Prostate gland (tissue), 2 donors: ENCODE data around the gene STPG3. TPM values are rescaled to one million over a fixed set of nuclear protein-coding genes. Genes with fewer than 3 reads are reported as not detected.
A peak's percentile ranks its signal among the peaks of the same experiment; 100 is the strongest.

ENCODE experiments used
- DNase-seq: peaks from one replicate; pipeline ENCODE4 v3.0.0-alpha.2; 2019; ENCODE audit warnings: low spot score
- H3K27ac ChIP-seq, 2 donors: fragments of 200-600 bp; sonication (generic); 2 replicates each; pipeline ENCODE4 v1.5.1; 2017 to 2019
- H3K27me3 ChIP-seq: fragments of 200-600 bp; sonication (generic); replicated peaks from 2 replicates; pipeline ENCODE4 v1.5.1; 2019; ENCODE audit not compliant: insufficient read depth
- H3K36me3 ChIP-seq, 2 donors: fragments of 200-600 bp; sonication (generic); 1 replicate in 1 of 2; 2 replicates in 1 of 2; pipeline versions ENCODE4 v1.5.1 to v1.8.1; 2017 to 2019
- H3K4me1 ChIP-seq: fragments of 200-600 bp; sonication (generic); replicated peaks from 2 replicates; pipeline ENCODE4 v1.5.1; 2019
- H3K4me3 ChIP-seq, 2 donors: fragments of 200-600 bp; sonication (generic); 2 replicates each; pipeline ENCODE4 v1.5.1; 2017 to 2019
- H3K9me3 ChIP-seq: fragments of 200-600 bp; sonication (generic); 2 replicates; pipeline ENCODE4 v1.5.1; 2017
- POLR2A ChIP-seq: fragments of 450-650 bp; IDR thresholded peaks from one replicate; pipeline ENCODE4 v1.6.1; 2016; ENCODE audit warnings: antibody characterized with exemption, mild to moderate bottlenecking
- POLR2AphosphoS5 ChIP-seq: sonication (generic); formaldehyde crosslinking; IDR thresholded peaks from one replicate; pipeline ENCODE4 v1.6.1; 2017; ENCODE audit warnings: antibody characterized with exemption
- WGBS: methylation state at CpG from one replicate; pipeline ENCODE4 v1.1.5; 2018; 5-methylcytosine and 5-hydroxymethylcytosine counted together
- intact Hi-C: fragments of 100-400 bp; cut with DNase I; formaldehyde crosslinking; loops from one replicate; pipeline ENCODE4 v1.14.2; 2022
- total RNA-seq, 2 donors: library from RNA; depleted of rRNA; stranded (reverse); fragments of >200 nt; gene quantifications; one replicate each; pipeline ENCODE4 v1.1.0, GENCODE V29; 2016
- TF ChIP-seq, protein P1 (sequence below), 4 experiments: fragments of 200-600 bp in 2 of 4; fragments of 450-650 bp in 2 of 4; sonication (generic) in 2 of 4; IDR thresholded peaks; 1 replicate in 3 of 4; 2 replicates in 1 of 4; pipeline ENCODE4 v1.5.1; 2016 to 2019; ENCODE audit warnings: antibody characterized with exemption in 4 of 4, mild to moderate bottlenecking in 2 of 4, moderate library complexity in 2 of 4

Gene STPG3
- total RNA-seq, 2 donors from 2014 or later, result 4.2 TPM; not detected in 1

DNA sequence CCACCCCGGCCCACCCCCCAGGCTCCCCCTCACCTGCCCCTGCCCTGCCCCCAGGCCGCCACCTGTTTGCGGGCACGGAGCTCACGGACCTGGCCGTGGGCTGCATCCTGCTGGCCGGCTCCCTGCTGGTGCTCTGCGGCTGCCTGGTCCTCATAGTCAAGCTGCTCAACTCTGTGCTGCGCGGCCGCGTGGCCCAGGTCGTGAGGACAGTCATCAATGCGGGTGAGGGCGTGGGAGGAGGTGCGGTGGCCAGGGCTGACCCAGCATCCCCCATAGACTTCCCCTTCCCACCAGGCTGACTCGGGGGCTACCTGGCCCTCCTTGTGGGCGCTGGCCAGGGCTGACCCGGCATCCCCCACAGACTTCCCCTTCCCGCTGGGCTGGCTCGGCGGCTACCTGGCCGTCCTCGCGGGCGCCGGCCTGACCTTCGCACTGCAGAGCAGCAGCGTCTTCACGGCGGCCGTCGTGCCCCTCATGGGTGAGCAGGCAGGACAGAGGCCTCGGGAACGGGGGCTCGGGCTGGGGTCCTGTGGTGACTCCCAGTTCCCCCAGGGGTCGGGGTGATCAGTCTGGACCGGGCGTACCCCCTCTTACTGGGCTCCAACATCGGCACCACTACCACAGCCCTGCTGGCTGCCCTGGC is 16.9 kb upstream of the STPG3 start:
- no peak for TF ChIP-seq POLR2A
- TF ChIP-seq, protein P1, sequence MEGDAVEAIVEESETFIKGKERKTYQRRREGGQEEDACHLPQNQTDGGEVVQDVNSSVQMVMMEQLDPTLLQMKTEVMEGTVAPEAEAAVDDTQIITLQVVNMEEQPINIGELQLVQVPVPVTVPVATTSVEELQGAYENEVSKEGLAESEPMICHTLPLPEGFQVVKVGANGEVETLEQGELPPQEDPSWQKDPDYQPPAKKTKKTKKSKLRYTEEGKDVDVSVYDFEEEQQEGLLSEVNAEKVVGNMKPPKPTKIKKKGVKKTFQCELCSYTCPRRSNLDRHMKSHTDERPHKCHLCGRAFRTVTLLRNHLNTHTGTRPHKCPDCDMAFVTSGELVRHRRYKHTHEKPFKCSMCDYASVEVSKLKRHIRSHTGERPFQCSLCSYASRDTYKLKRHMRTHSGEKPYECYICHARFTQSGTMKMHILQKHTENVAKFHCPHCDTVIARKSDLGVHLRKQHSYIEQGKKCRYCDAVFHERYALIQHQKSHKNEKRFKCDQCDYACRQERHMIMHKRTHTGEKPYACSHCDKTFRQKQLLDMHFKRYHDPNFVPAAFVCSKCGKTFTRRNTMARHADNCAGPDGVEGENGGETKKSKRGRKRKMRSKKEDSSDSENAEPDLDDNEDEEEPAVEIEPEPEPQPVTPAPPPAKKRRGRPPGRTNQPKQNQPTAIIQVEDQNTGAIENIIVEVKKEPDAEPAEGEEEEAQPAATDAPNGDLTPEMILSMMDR (IDR thresholded peaks at IDR 0.05), result no peak
- no peak for TF ChIP-seq POLR2AphosphoS5

DNA sequence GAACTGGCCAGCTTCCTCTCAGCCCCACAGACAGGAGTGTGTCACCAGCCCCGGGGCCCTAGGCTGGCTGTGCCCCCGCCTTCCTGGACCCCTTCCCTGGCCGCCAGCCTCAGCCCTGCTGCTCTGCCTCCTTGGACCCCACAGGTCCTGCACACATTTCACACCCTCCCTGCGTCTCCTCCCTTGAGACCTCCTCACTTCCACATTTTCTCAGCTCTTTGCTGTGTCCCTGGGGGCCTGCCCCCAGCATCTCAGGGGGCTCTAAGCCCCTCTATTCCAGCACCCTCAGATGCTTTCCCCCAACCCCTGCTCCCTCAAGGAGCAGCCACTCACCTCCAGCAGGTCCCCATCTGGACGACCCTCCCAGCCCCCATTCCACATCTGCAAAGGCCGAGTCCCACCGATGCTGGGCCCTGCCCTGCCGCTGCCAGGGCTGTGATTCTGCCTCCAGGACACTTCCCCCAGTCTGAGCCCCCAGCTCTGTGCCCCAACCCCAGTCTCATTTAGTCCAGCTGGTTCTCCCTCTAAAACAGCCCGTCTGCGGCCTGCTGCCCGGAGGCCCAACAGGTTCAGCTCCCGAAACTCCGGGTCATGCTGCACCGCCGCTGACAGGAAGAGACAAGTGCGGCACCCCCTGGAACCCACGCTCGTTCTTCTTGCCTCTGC is 16.2 kb upstream of the STPG3 start:
- intact Hi-C loops, result loop anchor here (5.0 kb wide), 1 partner anchor 113 kb away; no protein-coding TSS in a partner anchor
- TF ChIP-seq POLR2AphosphoS5 (no peak), POLR2A (no peak)
- TF ChIP-seq, protein P1 (IDR thresholded peaks at IDR 0.05), result no peak
- peaks cover 29% of the 10 kb centered on the region for H3K4me1 ChIP-seq

More for the DNA sequence above, 16.9 kb upstream of the STPG3 start:
- no peak for DNase-seq
- no peaks in the 10 kb centered on the region for H3K36me3 ChIP-seq
- H3K27me3 ChIP-seq, result peaks cover 4% of the 10 kb centered on the region
- intact Hi-C loops, result no loop called here
- H3K4me3 ChIP-seq, result no peak overlapping the region
- peaks cover 26% of the 10 kb centered on the region for H3K4me1 ChIP-seq
- H3K27ac ChIP-seq, result no peak overlapping the region
- no peaks in the 10 kb centered on the region for H3K9me3 ChIP-seq
- 58% methylated on average over 31 of the region's 40 CpGs for WGBS

DNA sequence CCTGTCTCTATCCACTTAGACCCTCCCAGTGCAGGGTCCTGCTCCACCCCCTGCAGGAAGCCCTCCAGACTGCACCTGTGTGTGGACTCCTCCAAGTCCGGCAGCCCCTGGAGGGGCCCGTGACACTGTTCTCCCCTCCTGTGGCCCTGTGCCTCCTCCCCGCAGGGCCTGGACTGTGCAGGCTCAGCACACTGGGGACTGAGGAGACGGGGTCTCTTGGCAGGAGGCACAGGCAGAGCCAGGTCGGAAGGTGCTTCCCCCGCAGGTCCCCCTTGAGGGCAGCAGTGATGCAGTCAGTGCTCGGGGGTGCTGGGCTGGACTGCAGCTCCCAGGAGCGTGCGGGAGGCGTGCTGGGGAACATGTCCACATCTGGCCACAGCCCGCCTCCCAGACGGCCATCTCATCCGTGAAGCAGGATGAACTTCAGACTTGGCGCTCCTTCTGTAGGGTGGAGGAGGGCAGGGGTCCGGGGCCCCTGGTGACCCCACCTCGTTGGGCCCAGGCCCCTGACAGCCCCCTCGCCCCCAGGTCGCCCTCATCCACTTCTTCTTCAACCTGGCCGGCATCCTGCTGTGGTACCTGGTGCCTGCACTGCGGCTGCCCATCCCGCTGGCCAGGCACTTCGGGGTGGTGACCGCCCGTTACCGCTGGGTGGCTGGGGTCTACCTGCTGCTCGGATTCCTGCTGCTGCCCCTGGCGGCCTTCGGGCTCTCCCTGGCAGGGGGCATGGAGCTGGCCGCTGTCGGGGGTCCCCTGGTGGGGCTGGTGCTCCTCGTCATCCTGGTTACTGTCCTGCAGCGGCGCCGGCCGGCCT is 15.5 kb upstream of the STPG3 start:
- H3K36me3 ChIP-seq, result no peaks in the 10 kb centered on the region
- no peak for DNase-seq
- no peaks in the 10 kb centered on the region for H3K9me3 ChIP-seq
- peaks cover 4% of the 10 kb centered on the region for H3K27me3 ChIP-seq
- intact Hi-C loops, result loop anchor here (5.0 kb wide), 1 partner anchor 113 kb away; no protein-coding TSS in a partner anchor
- TF ChIP-seq POLR2A (no peak), POLR2AphosphoS5 (no peak)
- TF ChIP-seq, protein P1 (IDR thresholded peaks at IDR 0.05), result no peak
- H3K27ac ChIP-seq, result no peak overlapping the region
- WGBS, result 67% methylated on average over 32 of the region's 35 CpGs
- H3K4me1 ChIP-seq, result peaks cover 29% of the 10 kb centered on the region
- no peak overlapping the region for H3K4me3 ChIP-seq

More for the DNA sequence above, 16.2 kb upstream of the STPG3 start:
- Histone ChIP-seq H3K9me3 (no peaks in the 10 kb centered on the region), H3K4me3 (no peak overlapping the region), H3K27me3 (peaks cover 4% of the 10 kb centered on the region), H3K27ac (no peak overlapping the region), H3K36me3 (no peaks in the 10 kb centered on the region)
- 75% methylated on average over 17 of the region's 18 CpGs for WGBS
- DNase-seq, result no peak

DNA sequence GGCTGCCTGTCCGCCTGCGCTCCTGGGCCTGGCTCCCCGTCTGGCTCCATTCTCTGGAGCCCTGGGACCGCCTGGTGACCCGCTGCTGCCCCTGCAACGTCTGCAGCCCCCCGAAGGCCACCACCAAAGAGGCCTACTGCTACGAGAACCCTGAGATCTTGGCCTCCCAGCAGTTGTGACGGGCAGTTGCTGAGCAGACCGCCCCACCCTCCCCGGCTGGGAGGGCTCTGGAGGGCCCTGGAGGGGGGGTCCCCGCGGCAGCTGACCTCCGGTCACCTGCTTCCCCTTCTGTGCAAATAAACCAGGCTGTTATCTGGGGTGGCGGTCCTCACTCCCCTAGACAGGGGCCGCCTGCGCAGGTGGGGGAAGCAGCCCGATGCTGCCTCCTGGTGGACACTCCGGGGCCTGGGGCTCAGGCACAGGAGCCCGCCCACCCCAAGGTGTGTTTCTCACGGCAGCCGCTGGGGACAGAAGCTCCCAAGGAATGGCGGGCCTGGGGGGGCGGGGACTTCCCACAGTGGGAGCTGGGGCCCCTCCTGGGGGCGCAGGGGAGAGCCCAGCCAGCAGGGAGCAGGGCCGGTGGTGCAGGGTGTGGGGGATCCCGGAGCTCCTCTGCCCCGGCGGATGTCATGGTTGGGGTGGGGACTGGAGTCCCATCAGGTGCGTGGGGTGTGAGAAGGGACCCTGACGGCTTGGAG is 14.7 kb upstream of the STPG3 start:
- Histone ChIP-seq H3K4me1 (peaks cover 29% of the 10 kb centered on the region), H3K27ac (peak overlapping the region; percentile 64 to 71), H3K36me3 (no peaks in the 10 kb centered on the region), H3K9me3 (no peaks in the 10 kb centered on the region), H3K4me3 (peak overlapping the region; percentile 7 to 10), H3K27me3 (no peaks in the 10 kb centered on the region)
- intact Hi-C loops, result loop anchor here (5.0 kb wide), 1 partner anchor 114 kb away; no protein-coding TSS in a partner anchor
- WGBS, result 6% methylated on average over 22 of the region's 31 CpGs
- TF ChIP-seq, protein P1 (IDR thresholded peaks at IDR 0.05), result peak; percentile 98 to 100 (median 99)
- TF ChIP-seq POLR2A, result peak; percentile 10
- peak; percentile 74 for TF ChIP-seq POLR2AphosphoS5
- DNase-seq, result peak; percentile 88
